SK-N-SH (cell line): ENCODE results near the gene STON2.

Source experiments
- FOXJ3 ChIP-seq: sonication (generic); formaldehyde crosslinking; IDR thresholded peaks from 2 replicates; pipeline ENCODE4 v1.5.1; 2020; ENCODE audit warnings: mild to moderate bottlenecking, missing genetic modification reagents
- MXI1 ChIP-seq: IDR thresholded peaks from 2 replicates; pipeline ENCODE4 v1.6.1; 2012; ENCODE audit warnings: mild to moderate bottlenecking, low read depth, low read length, improper control_type of control experiment
- TF ChIP-seq, protein P1 (sequence below): IDR thresholded peaks from 2 replicates; pipeline ENCODE4 v1.4.0; 2012; ENCODE audit warnings: low read depth
- TF ChIP-seq, protein P2 (sequence below): fragments of 200-600 bp; sonication (generic); IDR thresholded peaks from 2 replicates; pipeline ENCODE4 v1.6.1; 2017; ENCODE audit warnings: antibody characterized with exemption, mild to moderate bottlenecking, moderate library complexity

DNA sequence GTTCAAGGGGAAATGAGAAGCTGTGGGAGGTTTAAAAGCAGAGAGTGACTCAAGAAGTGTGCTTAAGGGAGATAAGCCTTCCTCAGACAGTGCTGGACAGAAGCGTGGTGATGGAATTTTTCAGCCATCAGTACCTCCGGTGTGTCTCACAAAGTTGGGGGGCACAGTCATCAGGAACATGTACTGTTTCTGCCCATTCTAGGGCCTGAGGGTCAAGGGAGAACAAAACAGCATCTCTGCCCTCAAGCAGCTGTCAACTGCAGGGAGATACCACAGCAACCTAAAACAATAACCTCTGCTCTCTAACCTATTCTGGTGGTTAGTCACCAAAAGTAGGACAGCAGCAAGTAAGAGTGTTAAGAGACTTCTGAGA, 2.0 kb upstream of the STON2 start:
- TF ChIP-seq MXI1 = no peak
- TF ChIP-seq, protein P1, sequence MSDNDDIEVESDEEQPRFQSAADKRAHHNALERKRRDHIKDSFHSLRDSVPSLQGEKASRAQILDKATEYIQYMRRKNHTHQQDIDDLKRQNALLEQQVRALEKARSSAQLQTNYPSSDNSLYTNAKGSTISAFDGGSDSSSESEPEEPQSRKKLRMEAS = no peak
- TF ChIP-seq, protein P2, sequence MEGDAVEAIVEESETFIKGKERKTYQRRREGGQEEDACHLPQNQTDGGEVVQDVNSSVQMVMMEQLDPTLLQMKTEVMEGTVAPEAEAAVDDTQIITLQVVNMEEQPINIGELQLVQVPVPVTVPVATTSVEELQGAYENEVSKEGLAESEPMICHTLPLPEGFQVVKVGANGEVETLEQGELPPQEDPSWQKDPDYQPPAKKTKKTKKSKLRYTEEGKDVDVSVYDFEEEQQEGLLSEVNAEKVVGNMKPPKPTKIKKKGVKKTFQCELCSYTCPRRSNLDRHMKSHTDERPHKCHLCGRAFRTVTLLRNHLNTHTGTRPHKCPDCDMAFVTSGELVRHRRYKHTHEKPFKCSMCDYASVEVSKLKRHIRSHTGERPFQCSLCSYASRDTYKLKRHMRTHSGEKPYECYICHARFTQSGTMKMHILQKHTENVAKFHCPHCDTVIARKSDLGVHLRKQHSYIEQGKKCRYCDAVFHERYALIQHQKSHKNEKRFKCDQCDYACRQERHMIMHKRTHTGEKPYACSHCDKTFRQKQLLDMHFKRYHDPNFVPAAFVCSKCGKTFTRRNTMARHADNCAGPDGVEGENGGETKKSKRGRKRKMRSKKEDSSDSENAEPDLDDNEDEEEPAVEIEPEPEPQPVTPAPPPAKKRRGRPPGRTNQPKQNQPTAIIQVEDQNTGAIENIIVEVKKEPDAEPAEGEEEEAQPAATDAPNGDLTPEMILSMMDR = no peak
- TF ChIP-seq FOXJ3 = no peak
